Lower leg skin (tissue), 3 donors: ENCODE measurements around the gene LPA.

ENCODE experiments used
- CTCF ChIP-seq, 3 donors: fragments of 450-650 bp; IDR thresholded peaks; one replicate each; pipeline ENCODE4 v1.5.1; 2016; ENCODE audit warnings: antibody characterized with exemption in 3 of 3, mild to moderate bottlenecking in 3 of 3, moderate library complexity in 2 of 3
- POLR2A ChIP-seq, 2 donors: fragments of 450-650 bp; IDR thresholded peaks; one replicate each; pipeline ENCODE4 v1.6.1; 2016 to 2017; ENCODE audit warnings: antibody characterized with exemption in 2 of 2, mild to moderate bottlenecking in 1 of 2, moderate library complexity in 1 of 2

GRCh38 chr6:160487116-160487515, 177.0 kb downstream of the LPA start:
- TF ChIP-seq CTCF (IDR thresholded peaks at IDR 0.05) = no peak
- no peak for TF ChIP-seq POLR2A (IDR thresholded peaks at IDR 0.05)
